Right lobe of liver (tissue), 6 donors: ENCODE data around the gene TMIGD1. TPM values are rescaled to one million over a fixed set of nuclear protein-coding genes. Genes with fewer than 3 reads are reported as not detected.

Experiments used
- ATAC-seq, 4 donors: fragments of 200-7000 bp; cut with Tn5 transposase; one replicate each; pipeline ENCODE4 v1.9.1; 2020; ENCODE audit warnings: mild to moderate bottlenecking in 4 of 4, moderate library complexity in 4 of 4
- DNase-seq, 3 donors: peaks; one replicate each; pipeline ENCODE4 v3.0.0-alpha.2; 2020
- H3K27ac ChIP-seq, 3 donors: fragments of 200-600 bp; one replicate each; pipeline ENCODE4 v1.8.0; 2022
- H3K27me3 ChIP-seq, 2 donors: fragments of 200-600 bp; one replicate each; pipeline ENCODE4 v1.8.0; 2022
- H3K36me3 ChIP-seq, 4 donors: fragments of 200-600 bp; sonication (generic) in 1 of 4; one replicate each; pipeline versions ENCODE4 v1.5.1 to v1.8.0; 2017 to 2022; ENCODE audit warnings: control low read depth in 1 of 4
- H3K4me1 ChIP-seq, 4 donors: fragments of 200-600 bp; sonication (generic) in 1 of 4; one replicate each; pipeline versions ENCODE4 v1.5.1 to v1.8.0; 2017 to 2022; ENCODE audit warnings: control low read depth in 1 of 4
- H3K4me3 ChIP-seq, 3 donors: fragments of 200-600 bp; one replicate each; pipeline ENCODE4 v1.8.0; 2022
- H3K9me3 ChIP-seq, 4 donors: fragments of 200-600 bp; sonication (generic) in 1 of 4; one replicate each; pipeline versions ENCODE4 v1.5.1 to v1.8.0; 2017 to 2022; ENCODE audit warnings: control low read depth in 1 of 4
- CTCF ChIP-seq, 4 donors: fragments of 200-600 bp in 3 of 4; fragments of 450-650 bp in 1 of 4; IDR thresholded peaks; one replicate each; pipeline versions ENCODE4 v1.5.1 to v1.8.0; 2016 to 2022; ENCODE audit warnings: antibody characterized with exemption in 4 of 4, mild to moderate bottlenecking in 2 of 4
- POLR2A ChIP-seq: fragments of 450-650 bp; IDR thresholded peaks from one replicate; pipeline ENCODE4 v1.6.1; 2017; ENCODE audit warnings: antibody characterized with exemption, mild to moderate bottlenecking
- WGBS: methylation state at CpG from one replicate; pipeline ENCODE4 v1.1.6; 2018; ENCODE audit warnings: low coverage, low lambda C conversion rate; ENCODE audit not compliant: insufficient coverage; ENCODE audit errors: missing lambda C conversion rate; 5-methylcytosine and 5-hydroxymethylcytosine counted together
- intact Hi-C, 2 donors: fragments of 100-400 bp; cut with DNase I; formaldehyde crosslinking; loops; one replicate each; pipeline versions ENCODE4 v1.11.2 to v1.14.1; 2022
- total RNA-seq, 6 experiments: library from RNA; depleted of rRNA in 2 of 6; stranded (reverse); fragments of >200 nt in 2 of 6; fragmentation: NEBNext Ultra II Directional in 3 of 6; extraction: Animal tissue kit (Norgen Biotek cat#: 25700) in 3 of 6; gene quantifications; one replicate each; pipeline versions ENCODE4 v1.1.0 to v1.2.4, GENCODE V29; 2016 to 2023
- donor health status: DM: no; HTN: yes; CAD: no.
- donor health status: DM: no; HTN: no; CAD: no.
- donor health status: DM: no; HTN: no; CAD: no.
- donor health status: DM: no; HTN: yes; CAD: no.
- donor health status: DM: no; HTN: yes; CAD: no.

The TMIGD1 gene
- total RNA-seq, 6 experiments from 2014 or later, result not detected

GRCh38 chr17:30337393-30337999 is 3.6 kb upstream of the TMIGD1 start:
- peaks cover 0 to 29% (median 7%) of the 10 kb centered on the region in 4 donors for H3K4me1 ChIP-seq
- intact Hi-C loops, result no loop called here
- peak overlapping the region in 2 of 3 donors; percentile 6 to 19 for H3K27ac ChIP-seq
- no peaks in the 10 kb centered on the region for H3K9me3 ChIP-seq
- no peak overlapping the region for H3K4me3 ChIP-seq
- DNase-seq (peak; percentile 62 to 77 (median 74)), ATAC-seq (peak; percentile 68 to 80 (median 74))
- H3K36me3 ChIP-seq, result no peaks in the 10 kb centered on the region
- peak; percentile 58 for TF ChIP-seq POLR2A
- TF ChIP-seq CTCF (IDR thresholded peaks at IDR 0.05), result no peak
- 100% methylated on average over 1 of the region's 1 CpG for WGBS
- H3K27me3 ChIP-seq, result no peaks in the 10 kb centered on the region

GRCh38 chr17:30336369-30337171 is 2.7 kb upstream of the TMIGD1 start:
- intact Hi-C loops, result no loop called here
- Histone ChIP-seq H3K4me1 (peaks cover 0 to 36% (median 7%) of the 10 kb centered on the region in 4 donors), H3K36me3 (no peaks in the 10 kb centered on the region), H3K27me3 (no peaks in the 10 kb centered on the region), H3K9me3 (no peaks in the 10 kb centered on the region), H3K27ac (peak overlapping the region in 1 of 3 donors; percentile 6), H3K4me3 (no peak overlapping the region)
- DNase-seq, result no peak
- 34% methylated on average over 8 of the region's 8 CpGs for WGBS
- ATAC-seq, result peak; percentile 49 to 78 (median 57)
- peak; percentile 61 to 86 (median 63) for TF ChIP-seq CTCF (IDR thresholded peaks at IDR 0.05)
- TF ChIP-seq POLR2A, result no peak

- Histone ChIP-seq H3K4me3 (no peak overlapping the region), H3K27me3 (no peaks in the 10 kb centered on the region), H3K36me3 (no peaks in the 10 kb centered on the region), H3K27ac (no peak overlapping the region), H3K9me3 (no peaks in the 10 kb centered on the region), H3K4me1 (peaks cover 0 to 28% (median 7%) of the 10 kb centered on the region in 4 donors)
- DNase-seq (no peak), ATAC-seq (no peak)
- TF ChIP-seq CTCF (IDR thresholded peaks at IDR 0.05), result no peak
- TF ChIP-seq POLR2A, result no peak
- 71% methylated on average over 4 of the region's 4 CpGs for WGBS
- intact Hi-C loops, result no loop called here
These were observed 564 bp upstream of the TMIGD1 start for GRCh38 chr17:30334421-30334820.

- DNase-seq (no peak), ATAC-seq (peak in 2 of 4 donors; percentile 55 to 69)
- Histone ChIP-seq H3K27ac (no peak overlapping the region), H3K9me3 (no peaks in the 10 kb centered on the region), H3K4me3 (no peak overlapping the region), H3K27me3 (peaks cover 0 to 5% of the 10 kb centered on the region in 2 donors), H3K36me3 (no peaks in the 10 kb centered on the region), H3K4me1 (peaks cover 0 to 18% (median 4%) of the 10 kb centered on the region in 4 donors)
- intact Hi-C loops, result no loop called here
- no peak for TF ChIP-seq CTCF (IDR thresholded peaks at IDR 0.05)
- no peak for TF ChIP-seq POLR2A
- 23% methylated on average over 4 of the region's 4 CpGs for WGBS
These were observed 1.8 kb downstream of the TMIGD1 start for GRCh38 chr17:30332057-30332542.
